Activated T-cell treated with anti-CD3 and anti-CD28 coated beads for 48 hours (primary cell): ENCODE results near the gene BBS1.

Experiments used
- DNase-seq: peaks from one replicate; pipeline ENCODE4 v3.0.0-alpha.2; 2020; ENCODE audit warnings: low read depth

Gene BBS1

GRCh38 chr11:66477263-66478201 is 32.9 kb upstream of the BBS1 start:
- no peak for DNase-seq

- peak; percentile 36 for DNase-seq
Observed at GRCh38 chr11:66478729-66479393, 31.6 kb upstream of the BBS1 start.

- no peak for DNase-seq
Observed at GRCh38 chr11:66479394-66480116, 30.9 kb upstream of the BBS1 start.

- peak; percentile 97 for DNase-seq
Observed at GRCh38 chr11:66480117-66480938, 30.1 kb upstream of the BBS1 start, which contains the start of gene DPP3. Gene DPP3 (plus strand): TSS chr11:66480434. CDS start chr11:66482201, 1,767 bp downstream.

GRCh38 chr11:66484806-66485380 is 25.5 kb upstream of the BBS1 start:
- no peak for DNase-seq

GRCh38 chr11:66488957-66489356 is 21.5 kb upstream of the BBS1 start:
- no peak for DNase-seq

- DNase-seq = no peak
Observed at GRCh38 chr11:66489636-66490035, 20.8 kb upstream of the BBS1 start.

GRCh38 chr11:66491315-66491935 is 19.0 kb upstream of the BBS1 start:
- DNase-seq = no peak

GRCh38 chr11:66492161-66492865 is 18.1 kb upstream of the BBS1 start:
- no peak for DNase-seq

- DNase-seq = no peak
Observed at GRCh38 chr11:66493130-66493529, 17.3 kb upstream of the BBS1 start.

- DNase-seq = no peak
Observed at GRCh38 chr11:66494458-66494857, 16.0 kb upstream of the BBS1 start.

- no peak for DNase-seq
Observed at GRCh38 chr11:66494935-66495334, 15.5 kb upstream of the BBS1 start.

GRCh38 chr11:66495401-66495854 is 15.0 kb upstream of the BBS1 start:
- DNase-seq = no peak

- DNase-seq = no peak
Observed at GRCh38 chr11:66497206-66497605, 13.2 kb upstream of the BBS1 start.

GRCh38 chr11:66498506-66498905 is 11.9 kb upstream of the BBS1 start:
- no peak for DNase-seq

- no peak for DNase-seq
Observed at GRCh38 chr11:66505276-66505816, 5.1 kb upstream of the BBS1 start.

GRCh38 chr11:66509131-66509561 is 1.3 kb upstream of the BBS1 start:
- no peak for DNase-seq

- no peak for DNase-seq
Observed at GRCh38 chr11:66510990-66511339, 530 bp downstream of the BBS1 start.

- no peak for DNase-seq
Observed at GRCh38 chr11:66523611-66524010, 13.2 kb downstream of the BBS1 start.
